HG03342 (cell line): Measurements from ENCODE around the gene SPPL3.
"Not testable (repeated sequence)": the region's sequence is repeated elsewhere in the genome, so short reads cannot be mapped to it uniquely, and the experiment has no call there.

Experiments used
- ATAC-seq: cut with Tn5 transposase; IDR thresholded peaks from one replicate; pipeline ENCODE4 v1.9.1; 2021; ENCODE audit warnings: mild to moderate bottlenecking, moderate library complexity; ENCODE audit not compliant: unreplicated experiment

The SPPL3 gene

GRCh38 chr12:120921637-120922036 lies 17.5 kb upstream of the SPPL3 start:
- ATAC-seq: no peak

DNA sequence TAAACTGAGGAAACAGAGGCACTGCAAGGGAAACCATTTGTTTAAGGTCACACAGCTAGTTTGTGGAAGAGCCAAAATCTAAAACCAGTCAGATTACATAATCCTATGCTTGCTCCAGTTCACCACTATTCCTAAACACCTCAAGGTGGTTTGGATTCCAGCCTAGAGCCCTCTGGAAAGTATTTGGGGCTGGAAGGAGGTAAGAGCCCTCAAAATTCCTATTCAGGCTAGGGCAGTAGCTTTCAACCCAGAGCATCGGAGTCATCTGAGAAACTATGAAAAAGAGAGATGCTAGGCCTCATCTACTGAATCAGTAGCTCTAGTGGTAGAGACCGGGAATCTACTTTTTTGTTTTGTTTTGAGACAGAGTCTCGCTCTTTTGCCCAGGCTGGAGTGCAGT lies 16.0 kb upstream of the SPPL3 start:
- ATAC-seq: no peak

DNA sequence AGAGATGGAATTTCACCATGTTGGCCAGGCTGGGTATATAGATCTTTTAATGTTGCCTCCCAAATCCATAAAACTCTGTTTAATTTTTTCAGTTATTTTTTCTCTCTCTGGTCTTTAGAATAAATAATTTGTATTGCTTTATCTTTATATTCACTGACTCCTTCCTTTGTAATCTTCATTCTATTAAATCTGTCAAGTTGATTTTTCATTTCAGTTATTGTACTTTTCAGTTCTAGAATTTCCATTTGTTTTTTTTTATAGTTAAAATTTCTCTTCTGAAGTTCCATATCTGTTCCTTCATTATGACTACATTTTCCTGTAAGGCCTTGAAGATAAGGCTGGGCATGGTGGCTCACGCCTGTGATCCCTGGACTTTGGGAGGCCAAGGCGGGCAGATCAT lies 13.6 kb upstream of the SPPL3 start:
- no peak for ATAC-seq

DNA sequence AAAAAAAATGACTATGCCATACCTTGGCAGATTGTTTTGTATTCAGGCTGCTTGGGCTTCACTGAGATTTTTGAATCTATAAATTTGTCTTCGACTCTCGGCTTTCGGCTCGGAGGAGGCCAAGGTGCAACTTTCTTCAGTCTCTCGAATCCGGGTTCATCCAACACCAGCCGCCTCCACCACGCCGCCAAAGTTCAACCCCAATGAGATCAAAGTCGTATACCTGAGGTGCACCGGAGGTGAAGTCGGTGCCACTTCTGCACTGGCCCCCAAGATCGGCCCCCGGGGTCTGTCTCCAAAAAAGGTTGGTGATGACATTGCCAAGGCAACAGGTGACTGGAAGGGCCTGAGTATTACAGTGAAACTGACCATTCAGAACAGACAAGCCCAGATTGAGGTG lies 12.4 kb upstream of the SPPL3 start:
- ATAC-seq: no peak

GRCh38 chr12:120914794-120915193 lies 10.6 kb upstream of the SPPL3 start:
- ATAC-seq: no peak

GRCh38 chr12:120909633-120910298 lies 5.6 kb upstream of the SPPL3 start:
- no peak for ATAC-seq

- no peak for ATAC-seq
Observed at GRCh38 chr12:120905856-120906384, 1.8 kb upstream of the SPPL3 start.

- peak; percentile 39 for ATAC-seq
Observed at GRCh38 chr12:120903412-120904196, 554 bp downstream of the SPPL3 start.

- ATAC-seq: no peak
Observed at GRCh38 chr12:120902846-120903411, 1.2 kb downstream of the SPPL3 start.

GRCh38 chr12:120901818-120902217 lies 2.3 kb downstream of the SPPL3 start:
- no peak for ATAC-seq

- not testable (repeated sequence) for ATAC-seq
Observed at GRCh38 chr12:120901101-120901500, 3.1 kb downstream of the SPPL3 start.

GRCh38 chr12:120895532-120895931 lies 8.6 kb downstream of the SPPL3 start:
- ATAC-seq: no peak

- no peak for ATAC-seq
Observed at GRCh38 chr12:120892265-120892664, 11.9 kb downstream of the SPPL3 start.

- ATAC-seq: no peak
Observed at GRCh38 chr12:120890963-120891362, 13.2 kb downstream of the SPPL3 start.

DNA sequence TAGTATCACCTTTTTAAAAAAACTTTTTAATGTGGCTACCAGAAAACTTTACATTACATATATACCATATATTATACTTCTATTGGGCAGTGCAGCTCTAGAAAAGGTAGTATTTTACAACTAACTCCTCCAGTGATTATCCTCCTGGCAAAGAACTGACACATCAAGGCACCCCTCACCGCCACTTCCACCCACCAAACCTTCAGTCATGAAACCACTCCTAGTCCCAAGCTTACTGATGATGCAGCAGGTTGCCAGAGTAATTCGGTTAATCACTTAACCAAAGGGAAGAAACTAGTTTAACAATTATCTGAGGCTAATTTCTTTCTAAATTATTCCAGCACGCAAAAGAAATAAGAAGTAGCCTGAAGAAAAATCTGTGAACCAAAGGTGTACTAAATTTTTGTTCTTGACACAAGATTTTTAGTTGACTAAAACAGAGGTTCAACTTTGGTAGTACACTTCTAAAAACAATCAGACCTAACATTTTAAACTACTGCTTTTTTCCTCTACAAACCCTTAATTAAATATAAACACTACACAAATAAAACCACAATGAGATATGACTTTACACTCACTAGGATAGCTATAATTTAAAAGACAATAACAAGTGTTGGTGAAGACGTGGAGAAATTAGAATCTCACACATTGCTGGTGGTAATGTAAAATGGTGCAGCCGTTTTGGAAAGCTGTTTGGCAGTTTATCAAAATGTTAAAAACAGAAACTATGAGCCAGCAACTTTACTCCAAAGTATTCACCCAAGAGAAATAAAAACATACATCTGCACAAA lies 16.7 kb downstream of the SPPL3 start:
- no peak for ATAC-seq

GRCh38 chr12:120886199-120887018 lies 17.7 kb downstream of the SPPL3 start:
- ATAC-seq: peak; percentile 89

GRCh38 chr12:120885521-120885920 lies 18.6 kb downstream of the SPPL3 start:
- no peak for ATAC-seq

DNA sequence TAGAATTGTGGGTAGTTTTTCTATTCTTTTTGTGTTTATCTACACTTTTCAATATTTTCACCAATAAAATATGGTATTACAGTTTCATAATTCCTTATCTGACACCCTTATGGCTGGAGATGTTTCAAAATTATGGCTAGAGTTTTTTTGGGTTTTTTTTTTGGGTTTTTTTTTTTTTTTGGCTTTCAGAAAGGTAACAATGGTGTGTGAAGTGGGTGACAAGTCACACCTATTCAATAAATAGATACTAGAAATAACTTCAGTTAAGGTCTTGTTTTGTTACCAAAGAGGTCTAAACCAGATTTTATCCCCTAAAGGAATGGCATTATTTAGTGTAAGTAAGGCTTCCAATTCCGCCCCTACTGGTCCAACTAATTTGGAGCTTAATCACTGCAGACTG lies 19.5 kb downstream of the SPPL3 start:
- no peak for ATAC-seq

- no peak for ATAC-seq
Observed at GRCh38 chr12:120882055-120882555, 22.1 kb downstream of the SPPL3 start.

GRCh38 chr12:120879718-120880300 lies 24.3 kb downstream of the SPPL3 start:
- ATAC-seq: no peak
